SU-DHL-6 (cell line): Measurements from ENCODE around the gene TMEM81.

Experiments used
- H2AFZ ChIP-seq: fragments of 200-600 bp; sonication (generic); 2 replicates; pipeline ENCODE4 v1.6.1; 2014; ENCODE audit warnings: low read depth, mild to moderate bottlenecking, moderate library complexity, mixed read lengths, antibody characterized with exemption, low read length; ENCODE audit not compliant: severe bottlenecking
- H3F3A ChIP-seq: fragments of 200-600 bp; shearing (Covaris generic); 2 replicates; pipeline ENCODE4 v1.6.0; 2016; ENCODE audit warnings: antibody characterized with exemption, mild to moderate bottlenecking; ENCODE audit not compliant: insufficient read depth
- H3K27ac ChIP-seq: fragments of 200-600 bp; sonication (generic); 2 replicates; pipeline ENCODE4 v1.5.1; 2016; ENCODE audit warnings: low read depth, mild to moderate bottlenecking, low read length, moderate library complexity, mixed read lengths
- H3K27me3 ChIP-seq: fragments of 200-600 bp; sonication (generic), shearing (Covaris generic); 2 replicates; pipeline ENCODE4 v1.6.0; 2014; ENCODE audit warnings: mild to moderate bottlenecking, low read length
- H3K36me3 ChIP-seq: fragments of 200-600 bp; sonication (generic); 2 replicates; pipeline ENCODE4 v1.6.1; 2014; ENCODE audit warnings: mild to moderate bottlenecking, low read length, mixed read lengths
- H3K4me2 ChIP-seq: fragments of 300-600, 200-600 bp; shearing (Covaris generic), sonication (generic); 2 replicates; pipeline ENCODE4 v1.6.0; 2014; ENCODE audit warnings: low read length, low read depth, mild to moderate bottlenecking; ENCODE audit not compliant: poor library complexity, severe bottlenecking
- H3K4me3 ChIP-seq: fragments of 200-600 bp; sonication (generic); 2 replicates; pipeline ENCODE4 v1.5.1; 2014; ENCODE audit warnings: antibody characterized with exemption, low read length, mild to moderate bottlenecking, mixed read lengths; ENCODE audit not compliant: insufficient read depth, poor library complexity, severe bottlenecking
- H3K79me2 ChIP-seq: fragments of 200-600 bp; sonication (generic); 2 replicates; pipeline ENCODE4 v1.6.1; 2014; ENCODE audit warnings: mild to moderate bottlenecking, low read length, moderate library complexity; ENCODE audit not compliant: insufficient read depth
- H3K9ac ChIP-seq: fragments of 200-600 bp; sonication (generic); 2 replicates; pipeline ENCODE4 v1.7.0; 2014; ENCODE audit warnings: mild to moderate bottlenecking, low read length
- H3K9me2 ChIP-seq: fragments of 200-600 bp; sonication (generic); replicated peaks from 2 replicates; pipeline ENCODE4 v1.6.1; 2014; ENCODE audit warnings: low read length; ENCODE audit not compliant: insufficient read depth
- H3K9me3 ChIP-seq: fragments of 200-600 bp; sonication (generic); 2 replicates; pipeline ENCODE4 v1.6.1; 2014; ENCODE audit warnings: low read length, mixed read lengths; ENCODE audit not compliant: insufficient read depth
- H4K20me1 ChIP-seq: fragments of 200-600 bp; sonication (generic); 2 replicates; pipeline ENCODE4 v1.6.1; 2014; ENCODE audit warnings: low read depth, mild to moderate bottlenecking, antibody characterized with exemption, low read length, moderate library complexity, mixed read lengths
- CTCF ChIP-seq: fragments of 200-600 bp; sonication (generic); IDR thresholded peaks from one replicate; pipeline ENCODE4 v1.5.1; 2017; ENCODE audit warnings: antibody characterized with exemption, mild to moderate bottlenecking, low read length, moderate library complexity; ENCODE audit not compliant: insufficient read depth, poor library complexity, severe bottlenecking
- EZH2phosphoT487 ChIP-seq: fragments of 200-600 bp; sonication (generic), shearing (Covaris generic); conservative IDR thresholded peaks from 2 replicates; pipeline ENCODE4 v1.6.1; 2018; ENCODE audit warnings: mild to moderate bottlenecking, antibody characterized with exemption, low read length, moderate library complexity, mixed read lengths

Gene TMEM81

GRCh38 chr1:205054013-205054412 is 30.2 kb downstream of the TMEM81 start:
- Histone ChIP-seq H3K4me3 (no peak overlapping the region), H4K20me1 (no peaks in the 10 kb centered on the region), H3K79me2 (no peaks in the 10 kb centered on the region), H3K27ac (no peak overlapping the region), H3K27me3 (no peaks in the 10 kb centered on the region), H3F3A (no peaks in the 10 kb centered on the region), H3K9me3 (no peaks in the 10 kb centered on the region), H3K36me3 (no peaks in the 10 kb centered on the region), H3K9me2 (no peaks in the 10 kb centered on the region), H3K4me2 (no peak overlapping the region), H3K9ac (no peak overlapping the region), H2AFZ (no peak overlapping the region)
- TF ChIP-seq EZH2phosphoT487 (no peak), CTCF (no peak)

GRCh38 chr1:205053296-205053695 is 31.0 kb downstream of the TMEM81 start:
- no peak for TF ChIP-seq EZH2phosphoT487
- TF ChIP-seq CTCF: no peak
- H3K9me3 ChIP-seq: no peaks in the 10 kb centered on the region
- no peaks in the 10 kb centered on the region for H3K9me2 ChIP-seq
- H3K27ac ChIP-seq: no peak overlapping the region
- H3K27me3 ChIP-seq: no peaks in the 10 kb centered on the region
- no peaks in the 10 kb centered on the region for H4K20me1 ChIP-seq
- H3K4me2 ChIP-seq: no peak overlapping the region
- no peaks in the 10 kb centered on the region for H3K79me2 ChIP-seq
- no peak overlapping the region for H2AFZ ChIP-seq
- H3K9ac ChIP-seq: no peak overlapping the region
- no peaks in the 10 kb centered on the region for H3K36me3 ChIP-seq
- no peaks in the 10 kb centered on the region for H3F3A ChIP-seq
- no peak overlapping the region for H3K4me3 ChIP-seq

- no peaks in the 10 kb centered on the region for H3K36me3 ChIP-seq
- no peaks in the 10 kb centered on the region for H3F3A ChIP-seq
- no peaks in the 10 kb centered on the region for H3K79me2 ChIP-seq
- no peak overlapping the region for H3K4me2 ChIP-seq
- no peak for TF ChIP-seq CTCF
- TF ChIP-seq EZH2phosphoT487: no peak
- H3K9me2 ChIP-seq: no peaks in the 10 kb centered on the region
- H3K27ac ChIP-seq: no peak overlapping the region
- no peak overlapping the region for H3K9ac ChIP-seq
- no peaks in the 10 kb centered on the region for H4K20me1 ChIP-seq
- H2AFZ ChIP-seq: no peak overlapping the region
- no peak overlapping the region for H3K4me3 ChIP-seq
- H3K9me3 ChIP-seq: no peaks in the 10 kb centered on the region
- no peaks in the 10 kb centered on the region for H3K27me3 ChIP-seq
Measured at GRCh38 chr1:205052690-205053089, 31.6 kb downstream of the TMEM81 start.

GRCh38 chr1:205049479-205049878 is 34.8 kb downstream of the TMEM81 start:
- Histone ChIP-seq H3K36me3 (no peaks in the 10 kb centered on the region), H3K9ac (no peak overlapping the region), H2AFZ (no peak overlapping the region), H3K9me3 (no peaks in the 10 kb centered on the region), H3K79me2 (no peaks in the 10 kb centered on the region), H3F3A (no peaks in the 10 kb centered on the region), H3K27ac (no peak overlapping the region), H3K27me3 (no peaks in the 10 kb centered on the region), H3K4me3 (no peak overlapping the region), H3K9me2 (no peaks in the 10 kb centered on the region), H3K4me2 (no peak overlapping the region), H4K20me1 (no peaks in the 10 kb centered on the region)
- TF ChIP-seq CTCF: no peak
- TF ChIP-seq EZH2phosphoT487: no peak
